GM18873 (cell line): ENCODE measurements around the gene CBFB.

Source experiments
- ATAC-seq: cut with Tn5 transposase; IDR thresholded peaks from one replicate; pipeline ENCODE4 v1.9.1; 2021; ENCODE audit warnings: mild to moderate bottlenecking, moderate library complexity, moderate number of reproducible peaks; ENCODE audit not compliant: unreplicated experiment, low FRiP score

CBFB gene

DNA sequence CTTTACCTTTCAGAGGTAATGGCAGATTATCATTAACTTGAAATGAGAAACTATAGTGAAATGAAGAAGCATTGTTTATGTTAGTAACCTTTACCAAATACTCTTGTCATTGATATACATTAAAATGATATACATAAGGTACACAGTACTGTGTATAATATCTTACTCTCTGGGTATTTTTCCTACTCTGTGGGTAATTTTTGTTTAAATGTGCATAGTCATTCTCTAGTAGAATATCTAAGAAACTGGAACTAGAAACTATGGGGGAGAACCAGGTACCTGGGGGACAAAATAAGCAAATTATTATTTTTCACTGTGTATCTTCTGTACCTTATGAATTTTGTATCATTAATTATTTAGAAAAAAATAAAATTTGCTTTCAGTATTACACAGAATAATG, 60.2 kb downstream of the CBFB start:
- no peak for ATAC-seq

DNA sequence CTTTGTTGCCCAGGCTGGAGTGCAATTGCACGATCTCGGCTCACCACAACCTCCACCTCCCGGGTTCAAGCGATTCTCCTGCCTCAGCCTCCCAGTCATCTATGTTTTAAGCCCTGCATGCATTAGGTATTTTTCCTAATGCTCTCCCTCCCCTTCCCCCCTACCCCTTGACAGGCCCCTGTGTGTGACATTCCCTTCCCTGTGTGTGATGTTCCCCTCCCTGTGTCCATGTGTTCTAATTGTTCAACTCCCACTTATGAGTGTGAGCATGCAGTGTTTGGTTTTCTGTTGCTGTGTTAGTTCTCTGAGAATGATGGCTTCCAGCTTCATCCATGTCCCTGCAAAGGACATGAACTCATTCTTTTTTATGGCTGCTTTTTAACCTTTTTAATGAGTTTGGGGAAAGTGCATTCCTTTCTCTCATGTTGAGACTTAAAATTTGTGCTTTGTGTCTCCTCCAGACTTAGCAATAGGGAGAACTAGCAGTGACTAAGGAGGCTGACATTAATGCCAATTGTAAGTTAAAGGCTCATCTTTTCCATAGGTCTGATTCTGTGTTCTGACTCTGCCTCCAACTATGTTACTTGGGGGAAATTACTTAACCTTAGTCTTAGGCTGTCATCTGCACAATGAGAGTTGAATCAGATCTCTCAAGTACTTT, 63.1 kb downstream of the CBFB start:
- ATAC-seq, result no peak

- ATAC-seq, result no peak
Observed at GRCh38 chr16:67093098-67093726, 64.3 kb downstream of the CBFB start.

DNA sequence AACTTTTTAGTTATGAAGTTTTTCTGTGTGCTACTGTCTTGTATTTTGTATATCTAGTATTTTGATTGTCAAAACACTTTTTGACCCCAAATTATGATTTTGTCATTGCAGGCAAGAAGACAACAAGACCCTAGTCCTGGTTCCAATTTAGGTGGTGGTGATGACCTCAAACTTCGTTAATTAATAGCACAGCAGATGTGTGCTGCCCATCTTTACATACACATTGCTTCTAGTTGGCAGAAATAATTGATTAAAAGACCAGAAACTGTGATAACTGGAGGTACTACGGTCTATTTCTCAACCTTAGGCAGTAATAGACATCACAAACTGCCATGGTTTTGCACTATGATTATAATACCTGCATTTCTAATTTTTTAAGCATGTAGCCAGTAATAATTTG, 69.7 kb downstream of the CBFB start:
- ATAC-seq, result no peak

GRCh38 chr16:67100569-67101310, 71.8 kb downstream of the CBFB start:
- no peak for ATAC-seq

GRCh38 chr16:67101311-67102082, 72.5 kb downstream of the CBFB start:
- no peak for ATAC-seq

DNA sequence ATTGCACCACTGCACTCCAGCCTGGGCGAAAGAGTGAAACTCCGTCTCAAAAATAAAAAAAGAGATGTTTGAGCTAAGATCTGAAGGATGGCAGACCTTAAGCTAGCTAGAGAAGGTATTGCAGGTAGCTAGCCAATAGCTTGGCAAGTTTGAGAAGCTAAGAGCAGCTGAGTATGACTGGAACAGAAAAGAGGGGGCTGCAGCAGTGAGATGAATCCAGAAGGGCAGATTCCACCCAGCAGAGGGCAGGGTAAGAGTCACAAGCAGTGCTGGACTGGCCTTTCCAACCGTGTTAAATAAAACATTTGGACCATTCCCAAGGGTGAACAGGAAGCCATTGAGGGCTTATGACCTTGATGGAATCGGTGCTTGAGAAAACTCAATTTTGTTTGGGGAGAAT, 75.1 kb downstream of the CBFB start:
- ATAC-seq, result no peak

DNA sequence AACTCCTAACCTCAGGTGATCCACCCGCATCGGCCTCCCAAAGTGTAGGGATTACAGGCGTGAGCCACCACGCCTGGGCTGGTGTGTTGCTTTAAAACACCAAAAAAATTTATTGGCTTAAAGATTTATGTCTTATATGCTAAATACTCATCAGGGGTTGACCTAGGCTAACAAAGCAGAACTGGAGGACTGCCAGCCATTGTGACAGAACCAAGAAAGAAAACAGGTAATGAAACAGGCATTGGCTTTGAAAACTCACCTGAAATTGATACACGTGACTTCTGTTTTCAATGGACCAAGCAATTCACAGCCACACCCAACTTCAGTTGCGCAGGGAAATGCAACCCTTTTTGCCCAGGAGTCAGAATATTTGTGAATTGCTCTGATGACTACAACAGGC, 75.9 kb downstream of the CBFB start:
- ATAC-seq, result no peak

DNA sequence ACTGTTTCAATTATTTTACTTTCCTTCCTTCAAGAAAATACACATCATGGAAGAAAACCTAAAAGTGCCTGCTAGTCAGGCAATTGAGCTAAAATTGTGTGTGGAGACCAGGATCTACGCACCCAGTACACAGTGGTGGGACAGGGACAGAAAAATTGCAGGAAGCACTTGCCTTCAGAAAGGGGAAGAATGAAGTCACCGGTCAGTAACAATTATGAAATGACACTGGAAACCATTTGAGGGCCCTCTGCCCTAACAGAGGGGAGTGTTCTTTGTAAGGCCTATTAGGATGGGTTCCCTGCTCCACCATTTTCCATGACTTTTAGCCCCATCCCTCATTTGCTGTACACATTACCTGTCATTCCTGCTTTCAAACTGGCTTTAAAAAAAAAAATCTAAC, 76.3 kb downstream of the CBFB start:
- ATAC-seq, result no peak

GRCh38 chr16:67105881-67106280, 76.9 kb downstream of the CBFB start:
- no peak for ATAC-seq

DNA sequence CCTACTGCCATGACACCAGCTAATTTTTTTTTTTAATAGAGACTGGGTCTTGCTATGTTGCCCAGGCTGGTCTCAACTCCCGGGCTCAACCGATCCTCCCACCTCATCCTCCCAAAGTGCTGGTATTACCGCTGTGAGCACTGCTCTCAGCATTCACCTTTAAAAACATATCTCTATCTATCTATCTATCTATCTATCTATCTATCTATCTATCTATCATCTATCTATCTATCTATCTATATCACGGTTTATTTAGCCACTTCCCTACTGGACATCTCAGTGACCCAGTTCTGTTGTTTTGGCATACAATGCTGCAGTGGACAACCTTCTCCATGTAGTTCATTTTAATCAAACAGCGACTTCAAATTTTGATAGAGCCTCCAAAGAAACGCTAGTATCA, 79.5 kb downstream of the CBFB start:
- ATAC-seq, result no peak

DNA sequence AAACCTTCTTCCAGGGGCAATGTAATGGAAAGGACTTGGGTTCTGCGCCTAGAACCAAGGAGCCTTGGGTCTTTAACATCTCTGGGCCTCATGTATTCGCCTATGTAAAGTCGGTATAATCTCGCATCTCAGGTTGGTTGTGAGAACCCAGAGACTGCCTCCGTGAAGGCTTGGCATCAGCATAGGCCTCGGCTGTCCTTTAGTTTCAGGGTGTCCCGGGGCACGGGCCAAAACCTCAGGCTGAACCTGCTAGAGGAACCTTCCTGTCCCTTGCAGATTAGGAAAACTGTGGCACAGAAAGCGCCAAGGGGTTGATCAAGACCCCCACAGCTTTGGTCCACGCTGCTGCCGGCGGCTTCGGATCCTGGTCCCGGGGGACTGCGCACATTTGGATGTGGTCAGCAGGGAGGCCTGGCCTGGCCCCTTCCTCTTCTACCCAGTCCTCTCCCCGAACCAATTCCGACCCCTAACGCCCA, 80.0 kb downstream of the CBFB start:
- ATAC-seq, result no peak

DNA sequence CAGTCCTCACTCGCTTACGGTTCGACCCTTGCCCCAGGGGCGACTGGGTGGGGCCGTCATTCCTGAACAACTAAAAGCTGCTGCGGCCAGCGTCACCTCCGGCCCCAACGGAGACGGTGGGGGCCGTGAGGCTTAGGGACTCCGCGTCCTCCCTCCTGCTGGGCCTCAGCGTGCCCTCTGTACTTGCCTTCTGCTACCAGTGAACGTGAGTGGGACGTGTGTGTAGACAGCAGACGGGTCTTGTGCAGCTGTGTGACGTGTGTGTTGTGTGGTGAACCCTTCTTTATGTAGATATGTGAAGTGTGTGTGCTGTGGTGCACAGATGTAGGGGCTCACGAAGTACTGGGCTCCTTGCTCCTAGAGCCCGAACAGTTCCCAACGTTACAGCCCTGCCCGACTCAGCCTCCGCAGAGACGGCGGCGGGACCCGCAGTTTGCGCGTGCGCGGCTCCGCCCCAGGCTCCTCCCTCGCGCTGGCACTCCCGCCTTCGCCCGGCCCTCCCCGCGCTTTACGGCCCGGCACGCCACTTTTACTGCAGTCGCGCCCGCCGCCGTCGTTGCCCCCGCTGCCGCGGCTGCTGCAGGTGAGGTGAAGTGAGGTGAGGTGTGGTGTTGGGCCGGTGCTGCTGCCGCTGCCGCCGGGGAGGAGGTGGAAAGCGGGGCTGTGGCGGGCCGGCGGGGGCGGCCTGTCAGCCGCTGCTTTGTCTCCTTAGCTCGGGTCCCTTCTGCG, 80.6 kb downstream of the CBFB start, which contains the start of gene PHAF1:
PHAF1 (plus strand) TSS at position 535 of the 729 bp plus-strand sequence. CDS start 235 bp downstream, outside the sequence.
- peak; percentile 77 for ATAC-seq

- no peak for ATAC-seq
Observed at GRCh38 chr16:67111951-67112444, 83.0 kb downstream of the CBFB start.

DNA sequence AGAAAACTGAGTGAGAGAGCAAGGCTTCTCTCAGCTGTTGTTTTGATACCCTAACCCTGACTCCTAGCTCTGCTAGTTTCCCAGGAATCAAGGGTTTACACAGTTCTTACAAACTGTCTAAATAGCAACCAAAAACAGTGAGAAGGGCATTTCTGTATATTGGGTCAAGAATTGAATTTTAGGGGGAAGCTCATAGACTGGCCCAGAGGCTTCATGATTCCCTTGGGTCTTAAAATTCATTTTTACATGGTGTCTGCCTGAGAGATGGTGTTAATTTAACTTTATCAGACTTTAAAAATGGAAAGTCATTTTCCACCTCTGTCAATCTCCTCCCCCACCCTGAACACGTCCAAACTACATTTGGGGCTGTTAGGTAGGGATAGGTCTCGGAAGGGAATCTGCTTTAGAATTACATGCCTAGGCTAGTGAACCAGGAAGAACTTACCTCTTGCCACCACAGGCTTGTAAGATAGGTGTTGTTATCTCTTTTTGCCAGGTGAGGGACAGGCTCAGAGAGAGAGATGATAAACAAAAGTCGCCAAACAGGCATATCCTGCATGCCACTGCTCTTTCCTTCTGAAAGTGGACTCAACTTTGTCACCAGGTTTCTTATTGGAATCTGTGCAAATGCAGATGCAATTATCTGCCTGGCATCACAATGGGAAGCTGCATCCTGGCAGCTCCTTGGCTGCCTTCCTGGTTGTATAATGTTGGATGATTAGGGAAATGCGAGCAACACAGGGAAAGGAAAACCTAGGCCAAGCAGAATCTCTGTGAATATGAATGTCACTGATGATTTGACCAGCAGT, 83.8 kb downstream of the CBFB start:
- ATAC-seq, result no peak

DNA sequence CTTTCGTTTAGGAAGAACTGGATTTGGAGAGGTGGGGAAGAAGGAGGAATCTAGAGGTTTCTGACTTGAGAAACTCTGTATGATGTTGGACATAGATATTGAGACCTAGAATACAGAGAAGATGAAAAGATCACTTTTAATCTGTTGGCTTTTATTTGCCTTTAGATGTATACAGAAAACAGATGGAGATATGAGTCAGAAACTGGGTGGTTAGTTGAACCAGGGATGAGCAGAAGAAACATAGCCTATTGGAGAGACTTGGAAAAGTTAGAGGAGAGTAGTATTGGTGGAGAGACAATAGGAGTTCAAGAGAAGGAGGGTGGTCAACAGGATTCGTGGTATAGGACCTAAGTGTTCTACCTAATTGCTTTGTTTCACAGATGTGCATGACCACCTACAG, 85.8 kb downstream of the CBFB start:
- ATAC-seq, result no peak

DNA sequence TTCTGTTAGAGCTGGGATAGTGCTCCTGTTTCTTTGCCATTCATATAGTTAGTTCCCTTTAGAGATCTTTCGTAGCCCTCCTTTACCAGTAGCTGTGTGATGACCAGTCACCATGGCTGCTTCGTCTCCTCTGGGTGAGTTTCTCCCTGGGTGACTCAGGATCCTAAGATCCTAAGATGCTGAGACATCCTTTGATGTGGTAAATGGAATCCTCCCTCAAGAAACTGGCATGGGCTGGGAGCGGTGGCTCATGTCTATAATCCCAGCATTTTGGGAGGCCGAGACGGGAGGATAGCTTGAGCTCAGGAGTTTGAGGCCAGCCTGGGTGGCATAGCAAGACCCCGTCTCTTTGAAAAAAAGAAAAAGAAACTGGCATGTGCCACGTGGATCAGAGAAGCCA, 86.7 kb downstream of the CBFB start:
- ATAC-seq, result no peak

DNA sequence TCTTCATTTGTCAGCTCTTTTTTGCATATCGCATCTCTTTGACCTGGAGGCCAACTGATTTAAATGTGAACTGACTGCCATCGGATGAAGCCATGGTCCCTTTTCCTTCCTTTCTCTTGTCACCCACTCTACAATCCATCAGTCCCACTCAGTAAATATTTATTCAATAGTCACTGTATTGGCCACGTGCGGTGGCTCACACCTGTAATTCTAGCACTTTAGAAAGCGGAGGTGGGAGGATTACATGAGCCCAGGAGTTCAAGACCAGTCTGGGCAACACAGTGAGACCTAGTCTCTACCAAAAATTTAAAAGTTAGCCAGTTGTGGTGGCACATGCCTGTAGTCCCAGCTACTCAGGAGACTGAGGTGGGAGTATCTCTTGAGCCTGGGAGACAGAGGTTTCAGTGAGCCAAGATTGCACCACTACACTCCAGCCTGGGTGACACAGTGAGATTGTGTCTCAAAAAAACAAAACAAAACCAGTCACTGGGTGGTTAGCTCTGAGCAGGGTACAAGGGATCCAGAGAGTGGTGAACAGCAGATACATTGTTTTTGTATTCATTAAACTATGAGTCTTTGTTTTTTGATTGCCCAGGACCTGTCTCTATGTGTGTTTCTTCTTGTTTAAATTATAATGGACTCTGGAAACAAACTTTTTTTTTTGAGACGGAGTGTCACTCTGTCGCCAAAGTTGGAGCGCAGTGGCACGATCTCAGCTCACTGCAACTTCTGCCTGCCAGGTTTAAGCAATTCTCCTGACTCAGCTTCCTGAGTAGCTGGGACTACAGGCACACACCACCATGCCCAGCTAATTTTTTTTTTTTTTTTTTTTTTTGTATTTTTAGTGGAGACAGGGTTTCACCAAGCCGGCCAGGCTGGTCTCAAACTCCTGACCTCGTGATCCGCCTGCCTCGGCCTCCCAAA, 87.7 kb downstream of the CBFB start:
- ATAC-seq, result no peak
